Transverse colon (tissue), 4 donors: ENCODE results near the gene FAM120AOS. TPM values are rescaled to one million over a fixed set of nuclear protein-coding genes. Genes with fewer than 3 reads are reported as not detected.

Experiments used
- DNase-seq: peaks from one replicate; pipeline ENCODE4 v3.0.0-alpha.2; 2019
- H3K27ac ChIP-seq, 4 donors: fragments of 200-600 bp; sonication (generic); 2 replicates each; pipeline ENCODE4 v1.5.1; 2016 to 2018; ENCODE audit warnings: inconsistent platforms in 4 of 4
- H3K27me3 ChIP-seq: fragments of 200-600 bp; sonication (generic); 2 replicates; pipeline ENCODE4 v1.5.1; 2017; ENCODE audit warnings: inconsistent platforms
- H3K36me3 ChIP-seq, 4 donors: fragments of 200-600 bp; sonication (generic); 2 replicates each; pipeline ENCODE4 v1.5.1; 2017 to 2019; ENCODE audit warnings: inconsistent platforms in 4 of 4
- H3K4me1 ChIP-seq, 4 donors: fragments of 200-600 bp; sonication (generic); 2 replicates each; pipeline ENCODE4 v1.5.1; 2017 to 2020; ENCODE audit warnings: inconsistent platforms in 4 of 4
- H3K4me3 ChIP-seq, 4 donors: fragments of 200-600 bp; sonication (generic); 1 replicate in 1 of 4; 2 replicates in 3 of 4; pipeline versions ENCODE4 v1.5.1 to v1.6.1; 2017 to 2019; ENCODE audit warnings: inconsistent platforms in 4 of 4
- H3K9me3 ChIP-seq, 2 donors: fragments of 200-600 bp; sonication (generic); 2 replicates each; pipeline ENCODE4 v1.5.1; 2017 to 2019; ENCODE audit warnings: inconsistent platforms in 2 of 2
- CTCF ChIP-seq, 5 experiments: fragments of 200-600 bp in 3 of 5; fragments of 450-650 bp in 2 of 5; sonication (generic) in 3 of 5; IDR thresholded peaks; 1 replicate in 2 of 5; 2 replicates in 3 of 5; pipeline ENCODE4 v1.5.1; 2016 to 2017; ENCODE audit warnings: antibody characterized with exemption in 5 of 5, inconsistent platforms in 3 of 5, mild to moderate bottlenecking in 2 of 5, moderate library complexity in 1 of 5
- EP300 ChIP-seq: sonication (generic); formaldehyde crosslinking; IDR thresholded peaks from one replicate; pipeline ENCODE4 v1.6.1; 2017; ENCODE audit warnings: antibody characterized with exemption, low read depth
- POLR2A ChIP-seq: fragments of 450-650 bp; IDR thresholded peaks from one replicate; pipeline ENCODE4 v1.6.1; 2016; ENCODE audit warnings: antibody characterized with exemption, mild to moderate bottlenecking, moderate library complexity
- POLR2AphosphoS5 ChIP-seq, 3 donors: sonication (generic); formaldehyde crosslinking; IDR thresholded peaks; one replicate each; pipeline ENCODE4 v1.6.1; 2016; ENCODE audit warnings: antibody characterized with exemption in 3 of 3
- WGBS, 2 donors: methylation state at CpG; one replicate each; pipeline ENCODE4 v1.1.5; 2018; ENCODE audit warnings: low coverage in 1 of 2; 5-methylcytosine and 5-hydroxymethylcytosine counted together
- in situ Hi-C, 4 donors: fragments of 200-750 bp; cut with MboI; loops; one replicate each; pipeline versions ENCODE4 v1.15.0 to v1.15.1; 2017; ENCODE audit warnings: low sequenced_read_pairs in 3 of 4, low pct_ligation_motif_present in 1 of 4, low pct_unique_long_range_greater_than_20kb in 1 of 4
- intact Hi-C: fragments of 100-400 bp; cut with DNase I; formaldehyde crosslinking; loops from one replicate; pipeline ENCODE4 v1.15.1; 2023; ENCODE audit warnings: low total_unique reads
- total RNA-seq, 4 donors: library from RNA; depleted of rRNA; stranded (reverse); fragments of >200 nt; gene quantifications; one replicate each; pipeline ENCODE4 v1.1.0, GENCODE V29; 2016

Gene FAM120AOS
- 100 to 1,000 TPM in 1 of 4 donors, 10 to 100 TPM in 3; 68.9 to 108 (median 86.4) TPM for total RNA-seq

- Histone ChIP-seq H3K27ac (peak within 1 kb of the TSS; percentile 96 to 99 (median 98)), H3K4me3 (peak within 1 kb of the TSS; percentile 62 to 85 (median 76)), H3K4me1 (peaks cover 42 to 65% (median 55%) of the 10 kb centered on the region in 4 donors), H3K9me3 (no peaks in the 10 kb centered on the region), H3K36me3 (peaks cover 0 to 4% (median under 1%) of the 10 kb centered on the region in 4 donors), H3K27me3 (no peaks in the 10 kb centered on the region)
- in situ Hi-C loops (loop anchor here in 1 of 4 donors (10.0 kb wide), 1 partner anchor 112 kb away; no protein-coding TSS in a partner anchor), intact Hi-C loops (loop anchor here (5.0 kb wide), 1 partner anchor 114 kb away; no protein-coding TSS in a partner anchor)
- peak; percentile 95 for DNase-seq
- TF ChIP-seq POLR2AphosphoS5 (IDR thresholded peaks at IDR 0.05) (peak; percentile 88 to 93 (median 89)), POLR2A (peak; percentile 93), EP300 (no peak), CTCF (IDR thresholded peaks at IDR 0.05) (peak in 1 of 5 experiments; percentile 7)
- WGBS, 2 donors: 0% methylated on average over 7 to 34 of the region's 34 CpGs
These were observed at the start of gene FAM120AOS for GRCh38 chr9:93453047-93453914. Gene FAM120AOS (minus strand): TSS chr9:93453581. CDS start chr9:93452709, 872 bp downstream.

GRCh38 chr9:93501406-93501805 lies 48.0 kb upstream of the FAM120AOS start:
- H3K27ac ChIP-seq: peak overlapping the region; percentile 28 to 61 (median 50)
- no peak for TF ChIP-seq EP300
- TF ChIP-seq CTCF (IDR thresholded peaks at IDR 0.05): no peak
- no peak for TF ChIP-seq POLR2A
- TF ChIP-seq POLR2AphosphoS5 (IDR thresholded peaks at IDR 0.05): no peak
- peaks cover 13 to 41% (median 27%) of the 10 kb centered on the region in 4 donors for H3K4me1 ChIP-seq
- intact Hi-C loops (no loop called here), in situ Hi-C loops (no loop called here)
- no peaks in the 10 kb centered on the region for H3K9me3 ChIP-seq
- peak overlapping the region in 2 of 4 donors; percentile 4 to 33 for H3K4me3 ChIP-seq
- H3K36me3 ChIP-seq: peaks cover 0 to 29% (median 10%) of the 10 kb centered on the region in 4 donors
- DNase-seq: no peak
- WGBS, 2 donors: 47 to 49% methylated on average over 3 to 4 of the region's 4 CpGs
- H3K27me3 ChIP-seq: no peaks in the 10 kb centered on the region

GRCh38 chr9:93500571-93501298 lies 47.4 kb upstream of the FAM120AOS start:
- WGBS, 2 donors: 90 to 100% methylated on average over 4 of the region's 4 CpGs
- H3K36me3 ChIP-seq: peaks cover 0 to 29% (median 10%) of the 10 kb centered on the region in 4 donors

More at GRCh38 chr9:93500571-93501298, 47.4 kb upstream of the FAM120AOS start:
- no peaks in the 10 kb centered on the region for H3K27me3 ChIP-seq
- H3K27ac ChIP-seq: peak overlapping the region; percentile 28 to 61 (median 50)
- intact Hi-C loops: no loop called here
- in situ Hi-C loops: no loop called here
- peaks cover 13 to 35% (median 24%) of the 10 kb centered on the region in 4 donors for H3K4me1 ChIP-seq
- H3K4me3 ChIP-seq: peak overlapping the region in 1 of 4 donors; percentile 33
- DNase-seq: no peak
- no peak for TF ChIP-seq POLR2AphosphoS5 (IDR thresholded peaks at IDR 0.05)
- TF ChIP-seq EP300: no peak
- TF ChIP-seq POLR2A: no peak
- no peak for TF ChIP-seq CTCF (IDR thresholded peaks at IDR 0.05)
- H3K9me3 ChIP-seq: no peaks in the 10 kb centered on the region
